Measurements from ENCODE around the gene NHEJ1. TPM values are rescaled to one million over a fixed set of nuclear protein-coding genes. Genes with fewer than 3 reads are reported as not detected.

NHEJ1 gene
- total and polyA plus RNA-seq, 2 of the 13 experiments (the other 11 are each of a cell fraction or from before 2014, with no cell fraction given) = 30.0 to 30.7 TPM

DNA sequence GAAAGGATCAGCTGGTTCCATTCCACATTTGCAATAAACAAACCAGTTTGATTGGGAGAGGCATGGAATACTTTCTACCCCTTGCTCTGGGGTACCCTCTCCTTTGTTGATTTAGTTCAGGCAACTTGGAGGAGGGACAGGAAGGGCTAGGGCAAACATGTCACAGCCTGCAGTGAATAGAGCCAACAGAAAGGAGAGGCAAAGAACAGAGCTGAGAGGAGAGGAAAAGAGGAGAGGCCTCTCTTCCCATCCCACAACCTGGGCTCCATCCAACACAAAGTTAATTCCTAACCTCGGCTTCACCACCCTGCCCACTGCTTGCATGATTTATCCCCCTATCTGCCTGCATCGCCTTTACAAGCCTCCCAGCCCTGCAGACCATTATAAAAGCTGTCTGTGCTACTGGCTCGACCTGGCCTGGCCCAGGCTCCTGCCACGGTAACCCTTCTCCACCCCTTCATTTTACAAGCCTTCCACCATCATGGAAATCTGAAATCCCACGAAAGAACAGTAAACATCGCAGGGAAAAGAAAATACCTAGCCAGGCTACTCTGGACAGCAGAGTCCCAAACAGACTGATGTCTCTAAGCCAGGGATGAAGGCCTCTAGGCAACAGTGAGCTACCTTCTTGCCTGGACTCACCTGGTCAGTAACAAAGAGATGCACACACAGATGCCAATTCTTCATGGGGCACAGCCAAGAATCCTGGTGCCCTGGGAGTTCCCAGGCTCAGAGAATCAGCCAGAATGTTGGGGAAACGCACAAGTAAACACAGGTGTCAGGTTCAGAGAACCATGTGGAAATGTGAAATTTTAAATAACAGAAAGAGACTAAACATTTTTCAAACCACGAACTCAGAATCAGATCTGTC is 43.6 kb downstream of the NHEJ1 start (continued):
- TF ChIP-seq, protein P1, sequence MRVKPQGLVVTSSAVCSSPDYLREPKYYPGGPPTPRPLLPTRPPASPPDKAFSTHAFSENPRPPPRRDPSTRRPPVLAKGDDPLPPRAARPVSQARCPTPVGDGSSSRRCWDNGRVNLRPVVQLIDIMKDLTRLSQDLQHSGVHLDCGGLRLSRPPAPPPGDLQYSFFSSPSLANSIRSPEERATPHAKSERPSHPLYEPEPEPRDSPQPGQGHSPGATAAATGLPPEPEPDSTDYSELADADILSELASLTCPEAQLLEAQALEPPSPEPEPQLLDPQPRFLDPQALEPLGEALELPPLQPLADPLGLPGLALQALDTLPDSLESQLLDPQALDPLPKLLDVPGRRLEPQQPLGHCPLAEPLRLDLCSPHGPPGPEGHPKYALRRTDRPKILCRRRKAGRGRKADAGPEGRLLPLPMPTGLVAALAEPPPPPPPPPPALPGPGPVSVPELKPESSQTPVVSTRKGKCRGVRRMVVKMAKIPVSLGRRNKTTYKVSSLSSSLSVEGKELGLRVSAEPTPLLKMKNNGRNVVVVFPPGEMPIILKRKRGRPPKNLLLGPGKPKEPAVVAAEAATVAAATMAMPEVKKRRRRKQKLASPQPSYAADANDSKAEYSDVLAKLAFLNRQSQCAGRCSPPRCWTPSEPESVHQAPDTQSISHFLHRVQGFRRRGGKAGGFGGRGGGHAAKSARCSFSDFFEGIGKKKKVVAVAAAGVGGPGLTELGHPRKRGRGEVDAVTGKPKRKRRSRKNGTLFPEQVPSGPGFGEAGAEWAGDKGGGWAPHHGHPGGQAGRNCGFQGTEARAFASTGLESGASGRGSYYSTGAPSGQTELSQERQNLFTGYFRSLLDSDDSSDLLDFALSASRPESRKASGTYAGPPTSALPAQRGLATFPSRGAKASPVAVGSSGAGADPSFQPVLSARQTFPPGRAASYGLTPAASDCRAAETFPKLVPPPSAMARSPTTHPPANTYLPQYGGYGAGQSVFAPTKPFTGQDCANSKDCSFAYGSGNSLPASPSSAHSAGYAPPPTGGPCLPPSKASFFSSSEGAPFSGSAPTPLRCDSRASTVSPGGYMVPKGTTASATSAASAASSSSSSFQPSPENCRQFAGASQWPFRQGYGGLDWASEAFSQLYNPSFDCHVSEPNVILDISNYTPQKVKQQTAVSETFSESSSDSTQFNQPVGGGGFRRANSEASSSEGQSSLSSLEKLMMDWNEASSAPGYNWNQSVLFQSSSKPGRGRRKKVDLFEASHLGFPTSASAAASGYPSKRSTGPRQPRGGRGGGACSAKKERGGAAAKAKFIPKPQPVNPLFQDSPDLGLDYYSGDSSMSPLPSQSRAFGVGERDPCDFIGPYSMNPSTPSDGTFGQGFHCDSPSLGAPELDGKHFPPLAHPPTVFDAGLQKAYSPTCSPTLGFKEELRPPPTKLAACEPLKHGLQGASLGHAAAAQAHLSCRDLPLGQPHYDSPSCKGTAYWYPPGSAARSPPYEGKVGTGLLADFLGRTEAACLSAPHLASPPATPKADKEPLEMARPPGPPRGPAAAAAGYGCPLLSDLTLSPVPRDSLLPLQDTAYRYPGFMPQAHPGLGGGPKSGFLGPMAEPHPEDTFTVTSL (CRISPR knock-in tag; IDR thresholded peaks at IDR 0.05; ENCODE audit: borderline replicate concordance) = peak; percentile 58; the same call in 1 of the 2 replicates
- no peak for TF ChIP-seq ZNF160 (CRISPR knock-in tag; IDR thresholded peaks at IDR 0.05)
- TF ChIP-seq ZFX (CRISPR knock-in tag; IDR thresholded peaks at IDR 0.05; ENCODE audit: low read depth) = peak; percentile 62; the same call in 1 of the 2 replicates
- peak; percentile 58; the same call in 1 of the 2 replicates for TF ChIP-seq ZNF331 (CRISPR knock-in tag; IDR thresholded peaks at IDR 0.05)
- TF ChIP-seq PHF21A (CRISPR knock-in tag; IDR thresholded peaks at IDR 0.05) = peak; percentile 90
- 0 out of 2 replicates have a peak, but pooled peaks have one; percentile 31 for TF ChIP-seq ZFP90 (CRISPR knock-in tag; IDR thresholded peaks at IDR 0.05; ENCODE audit: borderline replicate concordance)
- TF ChIP-seq ZNF781 (CRISPR knock-in tag; IDR thresholded peaks at IDR 0.05; ENCODE audit: borderline replicate concordance, not compliant biosample characterization) = peak; percentile 58
- 0 out of 2 replicates have a peak, but pooled peaks have one; percentile 41 for TF ChIP-seq ZNF772 (CRISPR knock-in tag; IDR thresholded peaks at IDR 0.05)
- TF ChIP-seq FOXK2 (IDR thresholded peaks at IDR 0.05) = no peak
- TF ChIP-seq CCAR2 (optimal IDR thresholded peaks at IDR 0.05; ENCODE audit: low read depth, low read length) = no peak
- no peak for TF ChIP-seq SAFB2 (CRISPR knock-in tag; IDR thresholded peaks at IDR 0.05; ENCODE audit: borderline replicate concordance, low read depth)
- peak; percentile 81 for TF ChIP-seq BCL6 (CRISPR knock-in tag; IDR thresholded peaks at IDR 0.05)
- no peak for TF ChIP-seq ZKSCAN1 (IDR thresholded peaks at IDR 0.05; ENCODE audit: low read length)
- TF ChIP-seq, protein P2, sequence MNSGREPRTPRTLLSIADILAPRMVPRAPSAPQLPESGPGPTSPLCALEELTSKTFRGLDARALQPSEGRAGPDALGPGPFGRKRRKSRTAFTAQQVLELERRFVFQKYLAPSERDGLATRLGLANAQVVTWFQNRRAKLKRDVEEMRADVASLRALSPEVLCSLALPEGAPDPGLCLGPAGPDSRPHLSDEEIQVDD (CRISPR knock-in tag; IDR thresholded peaks at IDR 0.05; ENCODE audit: borderline replicate concordance) = no peak
- TF ChIP-seq, protein P3, sequence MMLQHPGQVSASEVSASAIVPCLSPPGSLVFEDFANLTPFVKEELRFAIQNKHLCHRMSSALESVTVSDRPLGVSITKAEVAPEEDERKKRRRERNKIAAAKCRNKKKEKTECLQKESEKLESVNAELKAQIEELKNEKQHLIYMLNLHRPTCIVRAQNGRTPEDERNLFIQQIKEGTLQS (CRISPR knock-in tag; IDR thresholded peaks at IDR 0.05) = no peak
- TF ChIP-seq, protein P4, sequence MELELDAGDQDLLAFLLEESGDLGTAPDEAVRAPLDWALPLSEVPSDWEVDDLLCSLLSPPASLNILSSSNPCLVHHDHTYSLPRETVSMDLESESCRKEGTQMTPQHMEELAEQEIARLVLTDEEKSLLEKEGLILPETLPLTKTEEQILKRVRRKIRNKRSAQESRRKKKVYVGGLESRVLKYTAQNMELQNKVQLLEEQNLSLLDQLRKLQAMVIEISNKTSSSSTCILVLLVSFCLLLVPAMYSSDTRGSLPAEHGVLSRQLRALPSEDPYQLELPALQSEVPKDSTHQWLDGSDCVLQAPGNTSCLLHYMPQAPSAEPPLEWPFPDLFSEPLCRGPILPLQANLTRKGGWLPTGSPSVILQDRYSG (CRISPR knock-in tag; IDR thresholded peaks at IDR 0.05) = no peak
- no peak for TF ChIP-seq CEBPB (IDR thresholded peaks at IDR 0.05; ENCODE audit: borderline replicate concordance, low read depth, low read length)
- no peak for TF ChIP-seq THYN1 (CRISPR knock-in tag; IDR thresholded peaks at IDR 0.05; ENCODE audit: borderline replicate concordance, low read depth)
- peak; percentile 60; the same call in 1 of the 2 replicates for TF ChIP-seq MIER2 (CRISPR knock-in tag; IDR thresholded peaks at IDR 0.05)
- no peak for TF ChIP-seq NR2F6 (IDR thresholded peaks at IDR 0.05)
- TF ChIP-seq NR2F6 (CRISPR knock-in tag; IDR thresholded peaks at IDR 0.05) = peak; percentile 44; the same call in 1 of the 2 replicates
- no peak for TF ChIP-seq GTF2F1 (IDR thresholded peaks at IDR 0.05; ENCODE audit: low read length)
- TF ChIP-seq NFATC3 (CRISPR knock-in tag; IDR thresholded peaks at IDR 0.05) = no peak
- TF ChIP-seq ISL2 (CRISPR knock-in tag; IDR thresholded peaks at IDR 0.05) = peak; percentile 77; the same call in 1 of the 2 replicates

Data from HepG2 (cell line).